GM12892 (cell line): ENCODE measurements around the gene SOD2.
"Not testable (repeated sequence)": the region's sequence is repeated elsewhere in the genome, so short reads cannot be mapped to it uniquely, and the experiment has no call there.

ENCODE experiments used
- POLR2A ChIP-seq: IDR thresholded peaks from 2 replicates; pipeline ENCODE4 v1.6.1; 2011; ENCODE audit warnings: low read depth, low read length, control low read depth
- POLR2AphosphoS5 ChIP-seq: IDR thresholded peaks from 2 replicates; pipeline ENCODE4 v1.6.1; 2011; ENCODE audit warnings: low read depth, low read length, control low read depth
- TAF1 ChIP-seq: IDR thresholded peaks from 2 replicates; pipeline ENCODE4 v1.6.1; 2011; ENCODE audit warnings: low read depth, mild to moderate bottlenecking, control low read depth, low read length, borderline replicate concordance

DNA sequence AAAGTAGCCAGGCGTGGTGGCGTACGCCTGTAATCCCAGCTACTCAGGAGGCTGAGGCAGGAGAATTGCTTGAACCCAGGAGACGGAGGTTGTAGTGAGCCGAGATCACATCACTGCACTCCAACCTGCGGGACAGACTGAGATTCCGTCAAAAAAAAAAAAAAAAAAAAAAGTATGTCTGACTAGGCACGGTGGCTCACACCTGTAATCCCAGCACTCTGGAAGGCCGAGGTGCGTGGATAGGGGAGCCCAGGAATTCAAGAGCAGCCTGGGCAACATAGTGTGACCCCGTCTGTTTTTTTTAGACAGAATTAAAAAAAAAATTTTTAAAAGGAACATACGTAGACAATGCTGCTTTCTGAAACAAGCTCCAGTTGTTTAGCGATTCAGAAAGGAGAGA lies 2.9 kb downstream of the SOD2 start:
- not testable (repeated sequence) for TF ChIP-seq POLR2A, POLR2AphosphoS5, TAF1
